K562 (cell line): Measurements from ENCODE around the gene GJA1.

Experiments
- ESRRA ChIP-seq: fragments of 450-650 bp; IDR thresholded peaks from 2 replicates; pipeline ENCODE4 v1.6.1; 2014; ENCODE audit warnings: low read depth, mild to moderate bottlenecking, moderate library complexity, borderline replicate concordance
- TF ChIP-seq, protein P1 (sequence below): fragments of 450-650 bp; formaldehyde crosslinking; IDR thresholded peaks from 2 replicates; pipeline ENCODE4 v1.4.0; 2020; ENCODE audit warnings: mild to moderate bottlenecking, moderate library complexity

GRCh38 chr6:121450242-121450641, 14.8 kb downstream of the GJA1 start:
- no peak for TF ChIP-seq ESRRA
- TF ChIP-seq, protein P1, sequence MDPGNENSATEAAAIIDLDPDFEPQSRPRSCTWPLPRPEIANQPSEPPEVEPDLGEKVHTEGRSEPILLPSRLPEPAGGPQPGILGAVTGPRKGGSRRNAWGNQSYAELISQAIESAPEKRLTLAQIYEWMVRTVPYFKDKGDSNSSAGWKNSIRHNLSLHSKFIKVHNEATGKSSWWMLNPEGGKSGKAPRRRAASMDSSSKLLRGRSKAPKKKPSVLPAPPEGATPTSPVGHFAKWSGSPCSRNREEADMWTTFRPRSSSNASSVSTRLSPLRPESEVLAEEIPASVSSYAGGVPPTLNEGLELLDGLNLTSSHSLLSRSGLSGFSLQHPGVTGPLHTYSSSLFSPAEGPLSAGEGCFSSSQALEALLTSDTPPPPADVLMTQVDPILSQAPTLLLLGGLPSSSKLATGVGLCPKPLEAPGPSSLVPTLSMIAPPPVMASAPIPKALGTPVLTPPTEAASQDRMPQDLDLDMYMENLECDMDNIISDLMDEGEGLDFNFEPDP (CRISPR knock-in tag) = no peak
